ENCODE results near the gene DOCK6.

Gene DOCK6

DNA sequence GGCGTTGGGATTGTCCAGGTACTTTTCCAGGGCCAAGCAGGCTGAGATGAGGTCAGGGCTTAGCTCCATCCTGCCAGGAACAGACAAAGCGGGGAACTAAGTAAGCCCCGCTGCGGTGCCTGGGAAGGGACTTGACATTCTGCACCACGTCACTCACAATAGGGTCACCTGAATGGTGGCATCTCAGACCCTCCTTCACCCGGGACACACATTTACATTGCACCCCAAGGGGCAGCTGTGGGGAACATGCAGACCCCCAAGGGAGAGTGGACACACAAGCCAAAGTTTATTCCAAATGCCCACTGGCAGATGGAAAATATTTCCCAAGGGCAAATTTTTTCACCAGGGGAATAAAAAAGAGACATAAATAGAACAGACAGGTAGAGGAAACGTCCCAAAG, 86.4 kb downstream of the DOCK6 start:
- TF ChIP-seq TAF1 (IDR thresholded peaks at IDR 0.05; ENCODE audit: borderline replicate concordance, insufficient read depth, low read length) (no peak), POLR2AphosphoS5 (IDR thresholded peaks at IDR 0.05; ENCODE audit: low read depth, low read length) (no peak), FOXP2 (optimal IDR thresholded peaks at IDR 0.05; ENCODE audit: borderline replicate concordance, extremely low read depth, extremely low read length, insufficient read depth) (no peak), SIN3A (IDR thresholded peaks at IDR 0.05; ENCODE audit: borderline replicate concordance, insufficient read depth, low read length) (no peak)
- TF ChIP-seq, protein P1, sequence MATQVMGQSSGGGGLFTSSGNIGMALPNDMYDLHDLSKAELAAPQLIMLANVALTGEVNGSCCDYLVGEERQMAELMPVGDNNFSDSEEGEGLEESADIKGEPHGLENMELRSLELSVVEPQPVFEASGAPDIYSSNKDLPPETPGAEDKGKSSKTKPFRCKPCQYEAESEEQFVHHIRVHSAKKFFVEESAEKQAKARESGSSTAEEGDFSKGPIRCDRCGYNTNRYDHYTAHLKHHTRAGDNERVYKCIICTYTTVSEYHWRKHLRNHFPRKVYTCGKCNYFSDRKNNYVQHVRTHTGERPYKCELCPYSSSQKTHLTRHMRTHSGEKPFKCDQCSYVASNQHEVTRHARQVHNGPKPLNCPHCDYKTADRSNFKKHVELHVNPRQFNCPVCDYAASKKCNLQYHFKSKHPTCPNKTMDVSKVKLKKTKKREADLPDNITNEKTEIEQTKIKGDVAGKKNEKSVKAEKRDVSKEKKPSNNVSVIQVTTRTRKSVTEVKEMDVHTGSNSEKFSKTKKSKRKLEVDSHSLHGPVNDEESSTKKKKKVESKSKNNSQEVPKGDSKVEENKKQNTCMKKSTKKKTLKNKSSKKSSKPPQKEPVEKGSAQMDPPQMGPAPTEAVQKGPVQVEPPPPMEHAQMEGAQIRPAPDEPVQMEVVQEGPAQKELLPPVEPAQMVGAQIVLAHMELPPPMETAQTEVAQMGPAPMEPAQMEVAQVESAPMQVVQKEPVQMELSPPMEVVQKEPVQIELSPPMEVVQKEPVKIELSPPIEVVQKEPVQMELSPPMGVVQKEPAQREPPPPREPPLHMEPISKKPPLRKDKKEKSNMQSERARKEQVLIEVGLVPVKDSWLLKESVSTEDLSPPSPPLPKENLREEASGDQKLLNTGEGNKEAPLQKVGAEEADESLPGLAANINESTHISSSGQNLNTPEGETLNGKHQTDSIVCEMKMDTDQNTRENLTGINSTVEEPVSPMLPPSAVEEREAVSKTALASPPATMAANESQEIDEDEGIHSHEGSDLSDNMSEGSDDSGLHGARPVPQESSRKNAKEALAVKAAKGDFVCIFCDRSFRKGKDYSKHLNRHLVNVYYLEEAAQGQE (IDR thresholded peaks at IDR 0.05; ENCODE audit: insufficient read depth in 1 of 2, low read depth in 2 of 2, low read length in 2 of 2), result no peak

DNA sequence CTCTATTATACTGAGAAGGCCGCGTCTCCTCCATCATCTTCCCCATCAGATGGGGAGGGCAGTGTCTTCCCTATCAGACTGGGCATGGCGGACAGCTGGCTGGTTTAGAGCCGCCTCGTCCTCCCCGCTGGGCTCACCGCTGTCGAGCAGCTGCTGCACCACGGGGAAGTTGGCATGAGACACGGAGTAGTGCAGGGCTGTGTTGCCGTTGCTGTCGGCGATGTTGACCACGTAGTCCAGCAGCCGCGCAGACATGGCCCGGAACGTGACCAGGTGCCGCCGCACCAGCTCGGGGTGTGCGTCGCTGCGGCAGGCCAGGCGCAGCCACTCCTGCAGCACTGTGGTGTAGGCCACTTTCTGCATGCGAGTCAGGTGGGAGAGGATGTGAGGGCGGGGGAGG, 88.0 kb downstream of the DOCK6 start:
- TF ChIP-seq POLR2AphosphoS5 (IDR thresholded peaks at IDR 0.05; ENCODE audit: low read depth, low read length), result no peak
- no peak for TF ChIP-seq FOXP2 (optimal IDR thresholded peaks at IDR 0.05; ENCODE audit: borderline replicate concordance, extremely low read depth, extremely low read length, insufficient read depth)
- TF ChIP-seq, protein P1 (IDR thresholded peaks at IDR 0.05; ENCODE audit: insufficient read depth in 1 of 2, low read depth in 2 of 2, low read length in 2 of 2), result no peak
- TF ChIP-seq SIN3A (IDR thresholded peaks at IDR 0.05; ENCODE audit: borderline replicate concordance, insufficient read depth, low read length), result no peak

DNA sequence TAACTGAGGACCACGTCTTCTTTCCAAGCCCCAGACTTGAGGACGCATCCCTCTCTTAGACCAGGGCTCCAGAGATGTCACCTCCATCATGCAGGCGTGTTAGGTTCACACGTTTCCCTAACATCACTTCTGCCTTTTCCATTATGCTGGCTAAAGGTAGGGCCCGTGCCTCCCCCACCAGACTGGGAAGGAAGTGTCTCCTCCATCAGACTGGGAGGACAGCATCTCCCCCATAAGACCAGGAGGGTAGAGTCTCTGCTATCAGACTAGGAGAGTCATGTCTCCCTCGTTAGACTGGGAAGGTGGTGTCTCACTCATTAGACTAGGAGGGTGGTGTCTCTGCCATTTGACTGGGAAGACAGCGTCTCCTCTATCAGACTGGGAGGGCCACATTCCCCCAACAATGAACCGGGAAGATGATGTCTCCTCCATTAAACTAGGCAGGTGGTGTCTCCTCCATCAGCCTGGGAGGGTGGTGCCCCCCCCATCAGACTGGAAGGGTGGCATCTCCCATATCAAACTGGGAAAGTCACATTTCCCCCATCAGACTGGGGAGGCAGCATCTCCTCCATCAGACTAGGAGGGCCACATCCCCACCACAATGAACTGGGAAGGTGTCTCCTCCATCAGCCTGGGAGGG, 88.7 kb downstream of the DOCK6 start:
- TF ChIP-seq POLR2AphosphoS5 (IDR thresholded peaks at IDR 0.05; ENCODE audit: low read depth, low read length) (no peak), TAF1 (IDR thresholded peaks at IDR 0.05; ENCODE audit: borderline replicate concordance, insufficient read depth, low read length) (no peak), FOXP2 (optimal IDR thresholded peaks at IDR 0.05; ENCODE audit: borderline replicate concordance, extremely low read depth, extremely low read length, insufficient read depth) (no peak), SIN3A (IDR thresholded peaks at IDR 0.05; ENCODE audit: borderline replicate concordance, insufficient read depth, low read length) (no peak)
- TF ChIP-seq, protein P1 (IDR thresholded peaks at IDR 0.05; ENCODE audit: insufficient read depth in 1 of 2, low read depth in 2 of 2, low read length in 2 of 2), result no peak

DNA sequence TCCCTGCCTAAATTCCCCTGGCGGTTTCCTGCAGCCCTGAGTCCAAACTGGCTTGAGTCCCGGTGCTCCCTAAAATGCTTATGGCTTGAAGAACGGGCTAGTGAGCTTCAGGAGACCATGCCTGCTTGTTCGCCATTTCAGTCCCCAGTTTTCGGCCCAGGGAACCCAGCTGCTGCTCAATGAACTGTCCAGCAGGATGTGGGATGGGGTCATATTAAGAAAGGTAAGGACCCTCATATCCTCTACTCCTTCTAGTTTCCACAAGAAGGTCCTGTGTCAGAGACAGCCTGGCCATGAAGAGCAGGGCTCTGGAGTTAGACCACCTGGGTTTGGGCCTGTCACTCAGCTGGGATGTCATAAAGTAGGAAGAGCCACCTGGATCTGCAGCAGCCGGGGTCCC, 89.7 kb downstream of the DOCK6 start:
- no peak for TF ChIP-seq SIN3A (IDR thresholded peaks at IDR 0.05; ENCODE audit: borderline replicate concordance, insufficient read depth, low read length)
- TF ChIP-seq, protein P1 (IDR thresholded peaks at IDR 0.05; ENCODE audit: insufficient read depth in 1 of 2, low read depth in 2 of 2, low read length in 2 of 2), result no peak

DNA sequence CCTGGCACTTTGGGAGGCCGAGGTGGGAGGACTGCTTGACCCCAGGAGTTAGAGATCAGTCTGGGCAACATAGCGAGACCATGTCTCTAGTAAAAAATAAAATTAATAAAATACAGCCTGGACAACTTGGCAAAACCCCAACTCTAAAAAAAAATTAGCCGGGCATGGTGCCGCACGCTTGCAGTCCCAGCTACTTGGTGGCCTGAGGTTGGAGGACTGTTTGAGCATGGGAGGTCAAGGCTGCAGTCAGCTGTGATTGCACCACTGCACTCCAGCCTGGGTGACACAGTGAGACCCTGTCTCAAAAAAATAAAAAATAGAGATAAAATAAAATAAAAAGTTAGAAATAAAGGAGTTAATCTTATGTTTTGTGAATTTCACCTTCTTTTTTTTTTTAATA, 91.2 kb downstream of the DOCK6 start:
- TF ChIP-seq POLR2AphosphoS5 (IDR thresholded peaks at IDR 0.05; ENCODE audit: low read depth, low read length), result no peak
- TF ChIP-seq, protein P1 (IDR thresholded peaks at IDR 0.05; ENCODE audit: insufficient read depth in 1 of 2, low read depth in 2 of 2, low read length in 2 of 2), result no peak
